ENCODE data around the gene SEC14L2. TPM values are rescaled to one million over a fixed set of nuclear protein-coding genes. Genes with fewer than 3 reads are reported as not detected.

SEC14L2 gene
- total and polyA plus RNA-seq, 10 of the 15 experiments (the other 5 are each of a cell fraction or from before 2014, with no cell fraction given), result 0.08 to 4.0 (median 0.48) TPM

DNA sequence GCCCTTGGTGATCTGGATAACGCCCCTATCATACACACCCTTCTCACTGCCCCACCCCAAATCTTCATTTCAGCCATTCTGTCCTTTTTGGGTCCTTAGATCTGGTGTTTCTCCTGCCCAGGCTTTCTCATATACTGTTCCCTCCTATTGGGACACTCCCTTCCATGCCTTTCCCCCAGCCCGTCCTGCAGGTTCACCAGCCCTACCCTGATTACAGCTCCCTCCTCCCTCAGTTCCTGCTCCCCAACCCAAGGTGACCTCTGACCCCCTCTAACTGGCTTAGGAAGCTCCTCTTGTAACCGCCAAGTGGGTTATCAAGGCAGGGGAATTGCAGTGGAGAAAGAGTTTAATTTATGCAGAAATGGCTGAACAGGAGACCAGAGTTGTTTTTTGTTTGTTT is 41.7 kb downstream of the SEC14L2 start:
- no peak overlapping the region for H3K27ac ChIP-seq (ENCODE audit: control insufficient read depth, insufficient read depth)
- peaks cover 8% of the 10 kb centered on the region; the same call in 2 of the 3 replicates for H3K9me3 ChIP-seq (replicated peaks; ENCODE audit: control insufficient read depth, insufficient read depth, low read length)
- H3K36me3 ChIP-seq (ENCODE audit: control insufficient read depth in 2 of 2, insufficient read depth in 2 of 2, low read length in 1 of 2), result no peaks in the 10 kb centered on the region
- no peak overlapping the region for H3K4me3 ChIP-seq
- FAIRE-seq (no peak), ATAC-seq (no peak), DNase-seq (ENCODE audit: low read depth, low spot score) (no peak)
- H3K27me3 ChIP-seq (replicated peaks in 1 of 2; ENCODE audit: control insufficient read depth in 2 of 2, insufficient read depth in 2 of 2, low read length in 1 of 2), result no peaks in the 10 kb centered on the region
- ChIA-PET RAD21 (ENCODE audit: unreplicated experiment) (no interaction called here), POLR2A (interaction anchor here (2.3 kb wide), 1 partner anchor 14 kb away, joined by 12 read pairs; no protein-coding TSS in a partner anchor), SMC1A (ENCODE audit: uncharacterized antibody, unreplicated experiment) (interaction anchor here (2.6 kb wide), 1 partner anchor 15 kb away, joined by 11 read pairs; no protein-coding TSS in a partner anchor), CTCF (interaction anchor here (1.1 to 2.0 kb wide), 2 partner anchors 12 to 14 kb away, joined by 4 to 9 read pairs; partner anchors contain the start of gene MTFP1)
- no TSS peak for BruUV-seq (replicated peaks)
- intact Hi-C loops (cut with micrococcal nuclease; ENCODE audit: unreplicated experiment), result no loop called here
- H3K4me2 ChIP-seq (ENCODE audit: control insufficient read depth, insufficient read depth), result no peak overlapping the region
- H3K79me2 ChIP-seq (ENCODE audit: control insufficient read depth, insufficient read depth, low read length), result no peaks in the 10 kb centered on the region
- in situ Hi-C loops (cut with MboI), result no loop called here
- H2AFZ ChIP-seq (ENCODE audit: control insufficient read depth, low read depth, low read length), result no peak overlapping the region
- WGBS (ENCODE audit: insufficient coverage, insufficient replicate concordance, low lambda C conversion rate, missing lambda C conversion rate), result 46% methylated on average over 3 of the region's 3 CpGs
- H4K20me1 ChIP-seq (ENCODE audit: control insufficient read depth, insufficient read depth), result no peaks in the 10 kb centered on the region
- H3K9ac ChIP-seq (ENCODE audit: control insufficient read depth, insufficient read depth, low read length), result no peak overlapping the region
- peaks cover 20% of the 10 kb centered on the region for H3K4me1 ChIP-seq (ENCODE audit: control insufficient read depth, insufficient read depth, low read length)
- TF ChIP-seq STAT3 (IDR thresholded peaks at IDR 0.05; ENCODE audit: low read depth, low read length), result no peak
- no peak for TF ChIP-seq LARP7 (IDR thresholded peaks at IDR 0.05)
- no peak for TF ChIP-seq ZNF207 (IDR thresholded peaks at IDR 0.05; ENCODE audit: borderline replicate concordance)
- TF ChIP-seq SMC3 (IDR thresholded peaks at IDR 0.05; ENCODE audit: borderline replicate concordance, low read length), result no peak
- no peak for TF ChIP-seq RAD51 (IDR thresholded peaks at IDR 0.05)
- no peak for TF ChIP-seq GATAD2B (conservative IDR thresholded peaks at IDR 0.05; ENCODE audit: low read depth)
- no peak for TF ChIP-seq CHD2 (IDR thresholded peaks at IDR 0.05; ENCODE audit: borderline replicate concordance, low read depth, low read length)
- TF ChIP-seq HDGF (IDR thresholded peaks at IDR 0.05), result no peak
- TF ChIP-seq, protein P1, sequence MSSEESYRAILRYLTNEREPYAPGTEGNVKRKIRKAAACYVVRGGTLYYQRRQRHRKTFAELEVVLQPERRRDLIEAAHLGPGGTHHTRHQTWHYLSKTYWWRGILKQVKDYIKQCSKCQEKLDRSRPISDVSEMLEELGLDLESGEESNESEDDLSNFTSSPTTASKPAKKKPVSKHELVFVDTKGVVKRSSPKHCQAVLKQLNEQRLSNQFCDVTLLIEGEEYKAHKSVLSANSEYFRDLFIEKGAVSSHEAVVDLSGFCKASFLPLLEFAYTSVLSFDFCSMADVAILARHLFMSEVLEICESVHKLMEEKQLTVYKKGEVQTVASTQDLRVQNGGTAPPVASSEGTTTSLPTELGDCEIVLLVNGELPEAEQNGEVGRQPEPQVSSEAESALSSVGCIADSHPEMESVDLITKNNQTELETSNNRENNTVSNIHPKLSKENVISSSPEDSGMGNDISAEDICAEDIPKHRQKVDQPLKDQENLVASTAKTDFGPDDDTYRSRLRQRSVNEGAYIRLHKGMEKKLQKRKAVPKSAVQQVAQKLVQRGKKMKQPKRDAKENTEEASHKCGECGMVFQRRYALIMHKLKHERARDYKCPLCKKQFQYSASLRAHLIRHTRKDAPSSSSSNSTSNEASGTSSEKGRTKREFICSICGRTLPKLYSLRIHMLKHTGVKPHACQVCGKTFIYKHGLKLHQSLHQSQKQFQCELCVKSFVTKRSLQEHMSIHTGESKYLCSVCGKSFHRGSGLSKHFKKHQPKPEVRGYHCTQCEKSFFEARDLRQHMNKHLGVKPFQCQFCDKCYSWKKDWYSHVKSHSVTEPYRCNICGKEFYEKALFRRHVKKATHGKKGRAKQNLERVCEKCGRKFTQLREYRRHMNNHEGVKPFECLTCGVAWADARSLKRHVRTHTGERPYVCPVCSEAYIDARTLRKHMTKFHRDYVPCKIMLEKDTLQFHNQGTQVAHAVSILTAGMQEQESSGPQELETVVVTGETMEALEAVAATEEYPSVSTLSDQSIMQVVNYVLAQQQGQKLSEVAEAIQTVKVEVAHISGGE (CRISPR knock-in tag; IDR thresholded peaks at IDR 0.05), result no peak
- TF ChIP-seq, protein P2, sequence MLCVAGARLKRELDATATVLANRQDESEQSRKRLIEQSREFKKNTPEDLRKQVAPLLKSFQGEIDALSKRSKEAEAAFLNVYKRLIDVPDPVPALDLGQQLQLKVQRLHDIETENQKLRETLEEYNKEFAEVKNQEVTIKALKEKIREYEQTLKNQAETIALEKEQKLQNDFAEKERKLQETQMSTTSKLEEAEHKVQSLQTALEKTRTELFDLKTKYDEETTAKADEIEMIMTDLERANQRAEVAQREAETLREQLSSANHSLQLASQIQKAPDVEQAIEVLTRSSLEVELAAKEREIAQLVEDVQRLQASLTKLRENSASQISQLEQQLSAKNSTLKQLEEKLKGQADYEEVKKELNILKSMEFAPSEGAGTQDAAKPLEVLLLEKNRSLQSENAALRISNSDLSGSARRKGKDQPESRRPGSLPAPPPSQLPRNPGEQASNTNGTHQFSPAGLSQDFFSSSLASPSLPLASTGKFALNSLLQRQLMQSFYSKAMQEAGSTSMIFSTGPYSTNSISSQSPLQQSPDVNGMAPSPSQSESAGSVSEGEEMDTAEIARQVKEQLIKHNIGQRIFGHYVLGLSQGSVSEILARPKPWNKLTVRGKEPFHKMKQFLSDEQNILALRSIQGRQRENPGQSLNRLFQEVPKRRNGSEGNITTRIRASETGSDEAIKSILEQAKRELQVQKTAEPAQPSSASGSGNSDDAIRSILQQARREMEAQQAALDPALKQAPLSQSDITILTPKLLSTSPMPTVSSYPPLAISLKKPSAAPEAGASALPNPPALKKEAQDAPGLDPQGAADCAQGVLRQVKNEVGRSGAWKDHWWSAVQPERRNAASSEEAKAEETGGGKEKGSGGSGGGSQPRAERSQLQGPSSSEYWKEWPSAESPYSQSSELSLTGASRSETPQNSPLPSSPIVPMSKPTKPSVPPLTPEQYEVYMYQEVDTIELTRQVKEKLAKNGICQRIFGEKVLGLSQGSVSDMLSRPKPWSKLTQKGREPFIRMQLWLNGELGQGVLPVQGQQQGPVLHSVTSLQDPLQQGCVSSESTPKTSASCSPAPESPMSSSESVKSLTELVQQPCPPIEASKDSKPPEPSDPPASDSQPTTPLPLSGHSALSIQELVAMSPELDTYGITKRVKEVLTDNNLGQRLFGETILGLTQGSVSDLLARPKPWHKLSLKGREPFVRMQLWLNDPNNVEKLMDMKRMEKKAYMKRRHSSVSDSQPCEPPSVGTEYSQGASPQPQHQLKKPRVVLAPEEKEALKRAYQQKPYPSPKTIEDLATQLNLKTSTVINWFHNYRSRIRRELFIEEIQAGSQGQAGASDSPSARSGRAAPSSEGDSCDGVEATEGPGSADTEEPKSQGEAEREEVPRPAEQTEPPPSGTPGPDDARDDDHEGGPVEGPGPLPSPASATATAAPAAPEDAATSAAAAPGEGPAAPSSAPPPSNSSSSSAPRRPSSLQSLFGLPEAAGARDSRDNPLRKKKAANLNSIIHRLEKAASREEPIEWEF (IDR thresholded peaks at IDR 0.05; ENCODE audit: insufficient replicate concordance, low read depth, low read length), result no peak
- TF ChIP-seq, protein P3, sequence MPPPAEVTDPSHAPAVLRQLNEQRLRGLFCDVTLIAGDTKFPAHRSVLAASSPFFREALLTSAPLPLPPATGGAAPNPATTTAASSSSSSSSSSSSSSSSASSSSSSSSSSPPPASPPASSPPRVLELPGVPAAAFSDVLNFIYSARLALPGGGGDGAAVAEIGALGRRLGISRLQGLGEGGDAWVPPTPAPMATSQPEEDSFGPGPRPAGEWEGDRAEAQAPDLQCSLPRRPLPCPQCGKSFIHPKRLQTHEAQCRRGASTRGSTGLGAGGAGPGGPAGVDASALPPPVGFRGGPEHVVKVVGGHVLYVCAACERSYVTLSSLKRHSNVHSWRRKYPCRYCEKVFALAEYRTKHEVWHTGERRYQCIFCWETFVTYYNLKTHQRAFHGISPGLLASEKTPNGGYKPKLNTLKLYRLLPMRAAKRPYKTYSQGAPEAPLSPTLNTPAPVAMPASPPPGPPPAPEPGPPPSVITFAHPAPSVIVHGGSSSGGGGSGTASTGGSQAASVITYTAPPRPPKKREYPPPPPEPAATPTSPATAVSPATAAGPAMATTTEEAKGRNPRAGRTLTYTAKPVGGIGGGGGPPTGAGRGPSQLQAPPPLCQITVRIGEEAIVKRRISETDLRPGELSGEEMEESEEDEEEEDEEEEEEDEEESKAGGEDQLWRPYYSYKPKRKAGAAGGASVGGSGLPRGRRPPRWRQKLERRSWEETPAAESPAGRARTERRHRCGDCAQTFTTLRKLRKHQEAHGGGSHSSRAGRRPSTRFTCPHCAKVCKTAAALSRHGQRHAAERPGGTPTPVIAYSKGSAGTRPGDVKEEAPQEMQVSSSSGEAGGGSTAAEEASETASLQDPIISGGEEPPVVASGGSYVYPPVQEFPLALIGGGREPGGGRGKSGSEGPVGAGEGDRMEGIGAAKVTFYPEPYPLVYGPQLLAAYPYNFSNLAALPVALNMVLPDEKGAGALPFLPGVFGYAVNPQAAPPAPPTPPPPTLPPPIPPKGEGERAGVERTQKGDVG (CRISPR knock-in tag; IDR thresholded peaks at IDR 0.05), result no peak

Data from GM12878 (cell line).